ENCODE measurements around the gene ADCY6. TPM values are rescaled to one million over a fixed set of nuclear protein-coding genes. Genes with fewer than 3 reads are reported as not detected.

The ADCY6 gene
- total RNA-seq: under 1 TPM in 1 of 2 donors, not detected in 1; 0.24 TPM

- ATAC-seq (replicated peaks): peak; percentile 37
- H3K27me3 Mint-ChIP-seq: peaks cover 43% of the 10 kb centered on the region
- H3K4me1 Mint-ChIP-seq: peaks cover 5% of the 10 kb centered on the region
- no peak within 1 kb of the TSS for H3K27ac Mint-ChIP-seq
- H3K4me3 Mint-ChIP-seq: peak within 1 kb of the TSS; percentile 52
- no peaks in the 10 kb centered on the region for H3K9me3 Mint-ChIP-seq
- no peaks in the 10 kb centered on the region for H3K36me3 Mint-ChIP-seq (ENCODE audit: low read depth)
These were observed at the start of gene ADCY6 for GRCh38 chr12:48788854-48789775. ADCY6 (minus strand) TSS chr12:48789089; CDS start chr12:48783434, 5,655 bp downstream.

- Mint-ChIP-seq H3K27ac (no peak overlapping the region), H3K36me3 (ENCODE audit: low read depth) (peaks cover 89% of the 10 kb centered on the region), H3K27me3 (no peaks in the 10 kb centered on the region), H3K4me1 (no peaks in the 10 kb centered on the region), H3K9me3 (no peaks in the 10 kb centered on the region), H3K4me3 (no peak overlapping the region)
- ATAC-seq (replicated peaks): no peak
These were observed 49.2 kb upstream of the ADCY6 start for GRCh38 chr12:48838048-48838447.

GRCh38 chr12:48832321-48833060, 43.6 kb upstream of the ADCY6 start:
- H3K36me3 Mint-ChIP-seq (ENCODE audit: low read depth): peaks cover 93% of the 10 kb centered on the region
- ATAC-seq (replicated peaks): no peak
- no peak overlapping the region for H3K27ac Mint-ChIP-seq
- no peak overlapping the region for H3K4me3 Mint-ChIP-seq
- H3K4me1 Mint-ChIP-seq: peaks cover 7% of the 10 kb centered on the region
- no peaks in the 10 kb centered on the region for H3K9me3 Mint-ChIP-seq
- no peaks in the 10 kb centered on the region for H3K27me3 Mint-ChIP-seq

GRCh38 chr12:48831257-48831656, 42.4 kb upstream of the ADCY6 start:
- H3K4me3 Mint-ChIP-seq: no peak overlapping the region
- no peak overlapping the region for H3K27ac Mint-ChIP-seq
- H3K36me3 Mint-ChIP-seq (ENCODE audit: low read depth): peaks cover 81% of the 10 kb centered on the region
- no peak for ATAC-seq (replicated peaks)
- H3K9me3 Mint-ChIP-seq: no peaks in the 10 kb centered on the region
- no peaks in the 10 kb centered on the region for H3K27me3 Mint-ChIP-seq
- peaks cover 7% of the 10 kb centered on the region for H3K4me1 Mint-ChIP-seq

- no peaks in the 10 kb centered on the region for H3K9me3 Mint-ChIP-seq
- H3K27ac Mint-ChIP-seq: peak overlapping the region; percentile 12
- H3K4me3 Mint-ChIP-seq: no peak overlapping the region
- peaks cover 59% of the 10 kb centered on the region for H3K36me3 Mint-ChIP-seq (ENCODE audit: low read depth)
- H3K4me1 Mint-ChIP-seq: peaks cover 13% of the 10 kb centered on the region
- no peak for ATAC-seq (replicated peaks)
- H3K27me3 Mint-ChIP-seq: no peaks in the 10 kb centered on the region
These were observed 40.1 kb upstream of the ADCY6 start for GRCh38 chr12:48828841-48829575.

GRCh38 chr12:48828293-48828692, 39.4 kb upstream of the ADCY6 start:
- H3K27ac Mint-ChIP-seq: peak overlapping the region; percentile 12
- H3K36me3 Mint-ChIP-seq (ENCODE audit: low read depth): peaks cover 52% of the 10 kb centered on the region
- H3K27me3 Mint-ChIP-seq: no peaks in the 10 kb centered on the region
- no peak overlapping the region for H3K4me3 Mint-ChIP-seq
- H3K9me3 Mint-ChIP-seq: no peaks in the 10 kb centered on the region
- H3K4me1 Mint-ChIP-seq: peaks cover 13% of the 10 kb centered on the region
- ATAC-seq (replicated peaks): no peak

- ATAC-seq (replicated peaks): no peak
- Mint-ChIP-seq H3K27me3 (no peaks in the 10 kb centered on the region), H3K36me3 (ENCODE audit: low read depth) (peaks cover 45% of the 10 kb centered on the region), H3K4me1 (peaks cover 13% of the 10 kb centered on the region), H3K9me3 (no peaks in the 10 kb centered on the region), H3K4me3 (no peak overlapping the region), H3K27ac (no peak overlapping the region)
These were observed 38.7 kb upstream of the ADCY6 start for GRCh38 chr12:48827513-48828096.

GRCh38 chr12:48827026-48827425, 38.1 kb upstream of the ADCY6 start:
- H3K36me3 Mint-ChIP-seq (ENCODE audit: low read depth): peaks cover 39% of the 10 kb centered on the region
- H3K27ac Mint-ChIP-seq: no peak overlapping the region
- H3K9me3 Mint-ChIP-seq: no peaks in the 10 kb centered on the region
- ATAC-seq (replicated peaks): no peak
- no peak overlapping the region for H3K4me3 Mint-ChIP-seq
- peaks cover 13% of the 10 kb centered on the region for H3K4me1 Mint-ChIP-seq
- H3K27me3 Mint-ChIP-seq: no peaks in the 10 kb centered on the region

GRCh38 chr12:48826209-48826855, 37.4 kb upstream of the ADCY6 start:
- Mint-ChIP-seq H3K36me3 (ENCODE audit: low read depth) (peaks cover 33% of the 10 kb centered on the region), H3K27ac (peak overlapping the region; percentile 65), H3K4me1 (peaks cover 13% of the 10 kb centered on the region), H3K9me3 (no peaks in the 10 kb centered on the region), H3K4me3 (no peak overlapping the region), H3K27me3 (no peaks in the 10 kb centered on the region)
- no peak for ATAC-seq (replicated peaks)

GRCh38 chr12:48824905-48825304, 36.0 kb upstream of the ADCY6 start:
- ATAC-seq (replicated peaks): no peak
- Mint-ChIP-seq H3K4me1 (peaks cover 13% of the 10 kb centered on the region), H3K27me3 (no peaks in the 10 kb centered on the region), H3K9me3 (no peaks in the 10 kb centered on the region), H3K4me3 (no peak overlapping the region), H3K27ac (no peak overlapping the region), H3K36me3 (ENCODE audit: low read depth) (peaks cover 18% of the 10 kb centered on the region)

GRCh38 chr12:48824112-48824511, 35.2 kb upstream of the ADCY6 start:
- peak overlapping the region; percentile 16 for H3K27ac Mint-ChIP-seq
- ATAC-seq (replicated peaks): peak; percentile 79
- H3K4me1 Mint-ChIP-seq: peaks cover 13% of the 10 kb centered on the region
- H3K4me3 Mint-ChIP-seq: peak overlapping the region; percentile 5
- H3K9me3 Mint-ChIP-seq: no peaks in the 10 kb centered on the region
- H3K36me3 Mint-ChIP-seq (ENCODE audit: low read depth): peaks cover 10% of the 10 kb centered on the region
- H3K27me3 Mint-ChIP-seq: no peaks in the 10 kb centered on the region

GRCh38 chr12:48823281-48823680, 34.4 kb upstream of the ADCY6 start:
- Mint-ChIP-seq H3K27me3 (no peaks in the 10 kb centered on the region), H3K4me1 (peaks cover 6% of the 10 kb centered on the region), H3K36me3 (ENCODE audit: low read depth) (peaks cover 2% of the 10 kb centered on the region), H3K4me3 (no peak overlapping the region), H3K27ac (peak overlapping the region; percentile 1), H3K9me3 (no peaks in the 10 kb centered on the region)
- ATAC-seq (replicated peaks): no peak

- Mint-ChIP-seq H3K4me3 (no peak overlapping the region), H3K27me3 (no peaks in the 10 kb centered on the region), H3K4me1 (peaks cover 6% of the 10 kb centered on the region), H3K9me3 (no peaks in the 10 kb centered on the region), H3K27ac (peak overlapping the region; percentile 1), H3K36me3 (ENCODE audit: low read depth) (no peaks in the 10 kb centered on the region)
- no peak for ATAC-seq (replicated peaks)
These were observed 33.8 kb upstream of the ADCY6 start for GRCh38 chr12:48822711-48823110.

GRCh38 chr12:48822139-48822538, 33.2 kb upstream of the ADCY6 start:
- no peaks in the 10 kb centered on the region for H3K36me3 Mint-ChIP-seq (ENCODE audit: low read depth)
- H3K4me3 Mint-ChIP-seq: no peak overlapping the region
- peaks cover 6% of the 10 kb centered on the region for H3K4me1 Mint-ChIP-seq
- H3K9me3 Mint-ChIP-seq: no peaks in the 10 kb centered on the region
- H3K27me3 Mint-ChIP-seq: no peaks in the 10 kb centered on the region
- ATAC-seq (replicated peaks): no peak
- H3K27ac Mint-ChIP-seq: peak overlapping the region; percentile 1

All from activated T-helper 17 cell treated with anti-CD3 and anti-CD28 coated beads, Interleukin-2, amount 50 U/mL, for 72 hours (primary cell).